Measurements from ENCODE around the gene ATP23.
A peak's percentile ranks its signal among the peaks of the same experiment; 100 is the strongest.

ATP23 gene

GRCh38 chr12:57941165-57941894 lies at the start of gene ATP23:
Gene ATP23 (plus strand): TSS chr12:57941567. CDS start chr12:57941702, 135 bp downstream.
- DNase-seq: peak; percentile 49 to 69

GRCh38 chr12:57892232-57892972 lies 49.0 kb upstream of the ATP23 start:
- no peak for DNase-seq

- peak; percentile 38 to 82 for DNase-seq
These were observed 47.7 kb upstream of the ATP23 start for GRCh38 chr12:57893431-57894353.

GRCh38 chr12:57894399-57895292 lies 46.7 kb upstream of the ATP23 start:
- DNase-seq: no peak

- DNase-seq: no peak
These were observed 45.8 kb upstream of the ATP23 start for GRCh38 chr12:57895389-57896114.

GRCh38 chr12:57896115-57896433 lies 45.3 kb upstream of the ATP23 start:
- DNase-seq: no peak

GRCh38 chr12:57896434-57897201 lies 44.7 kb upstream of the ATP23 start:
- peak in 1 of 2 experiments; percentile 54 for DNase-seq

- DNase-seq: no peak
These were observed 43.9 kb upstream of the ATP23 start for GRCh38 chr12:57897286-57897974.

GRCh38 chr12:57898308-57898970 lies 42.9 kb upstream of the ATP23 start:
- DNase-seq: no peak

- DNase-seq: no peak
These were observed 42.2 kb upstream of the ATP23 start for GRCh38 chr12:57899010-57899662.

- DNase-seq: no peak
These were observed 38.8 kb upstream of the ATP23 start for GRCh38 chr12:57902478-57902969.

GRCh38 chr12:57904426-57904825 lies 36.9 kb upstream of the ATP23 start:
- DNase-seq: no peak

- DNase-seq: peak in 1 of 2 experiments; percentile 67
These were observed 36.2 kb upstream of the ATP23 start for GRCh38 chr12:57904848-57905811.

- DNase-seq: no peak
These were observed 35.4 kb upstream of the ATP23 start for GRCh38 chr12:57905812-57906475.

GRCh38 chr12:57906821-57907220 lies 34.5 kb upstream of the ATP23 start:
- peak in 1 of 2 experiments; percentile 13 for DNase-seq

- no peak for DNase-seq
These were observed 34.1 kb upstream of the ATP23 start for GRCh38 chr12:57907281-57907680.

GRCh38 chr12:57908511-57908910 lies 32.9 kb upstream of the ATP23 start:
- DNase-seq: no peak
